Left forelimb (tissue), 1 donor: Measurements from ENCODE around the gene PPP2R2B.

Source experiments
- DNase-seq: peaks from one replicate; pipeline ENCODE4 v3.0.0-alpha.2; 2018; ENCODE audit warnings: low spot score

Gene PPP2R2B

GRCh38 chr5:146888351-146888978 is 9.9 kb upstream of the PPP2R2B start:
- DNase-seq: no peak

- DNase-seq: no peak
Observed at GRCh38 chr5:146884066-146884626, 5.6 kb upstream of the PPP2R2B start.

- no peak for DNase-seq
Observed at GRCh38 chr5:146883511-146883910, 5.0 kb upstream of the PPP2R2B start.

GRCh38 chr5:146880966-146881365 is 2.4 kb upstream of the PPP2R2B start:
- DNase-seq: no peak

- DNase-seq: no peak
Observed at GRCh38 chr5:146877783-146878475, 628 bp downstream of the PPP2R2B start.

GRCh38 chr5:146877178-146877681 is 1.3 kb downstream of the PPP2R2B start:
- DNase-seq: no peak

GRCh38 chr5:146873186-146873917 is 5.2 kb downstream of the PPP2R2B start:
- DNase-seq: no peak

GRCh38 chr5:146872188-146872587 is 6.4 kb downstream of the PPP2R2B start:
- DNase-seq: no peak

GRCh38 chr5:146867996-146868708 is 10.4 kb downstream of the PPP2R2B start:
- no peak for DNase-seq

- DNase-seq: no peak
Observed at GRCh38 chr5:146866263-146866662, 12.3 kb downstream of the PPP2R2B start.

- DNase-seq: no peak
Observed at GRCh38 chr5:146862641-146863040, 15.9 kb downstream of the PPP2R2B start.

- no peak for DNase-seq
Observed at GRCh38 chr5:146860213-146860893, 18.2 kb downstream of the PPP2R2B start.

- no peak for DNase-seq
Observed at GRCh38 chr5:146852089-146852488, 26.5 kb downstream of the PPP2R2B start.

GRCh38 chr5:146851133-146851532 is 27.4 kb downstream of the PPP2R2B start:
- no peak for DNase-seq

- no peak for DNase-seq
Observed at GRCh38 chr5:146849694-146850303, 28.8 kb downstream of the PPP2R2B start.

- no peak for DNase-seq
Observed at GRCh38 chr5:146848133-146848532, 30.4 kb downstream of the PPP2R2B start.

- no peak for DNase-seq
Observed at GRCh38 chr5:146840016-146840415, 38.5 kb downstream of the PPP2R2B start.

- no peak for DNase-seq
Observed at GRCh38 chr5:146836226-146836842, 42.2 kb downstream of the PPP2R2B start.

- no peak for DNase-seq
Observed at GRCh38 chr5:146832985-146833732, 45.4 kb downstream of the PPP2R2B start.

GRCh38 chr5:146828385-146828784 is 50.2 kb downstream of the PPP2R2B start:
- DNase-seq: no peak
